Measurements from ENCODE around the gene LRRC3C.
A peak's percentile ranks its signal among the peaks of the same experiment; 100 is the strongest.

LRRC3C gene

GRCh38 chr17:39927101-39927928 is at the start of gene LRRC3C, which contains the start of gene ORMDL3 (continued):
- TF ChIP-seq SP7 (tag by site-specific recombination; IDR thresholded peaks at IDR 0.05) (peak; percentile 72), ZBTB10 (tag by site-specific recombination; IDR thresholded peaks at IDR 0.05) (0 out of 2 replicates have a peak, but pooled peaks have one; percentile 31), WT1 (tag by site-specific recombination; IDR thresholded peaks at IDR 0.05) (peak; percentile 50; the same call in 1 of the 2 replicates), KLF17 (tag by site-specific recombination; IDR thresholded peaks at IDR 0.05) (peak; percentile 44; the same call in 1 of the 2 replicates), ZNF561 (tag by site-specific recombination; IDR thresholded peaks at IDR 0.05; ENCODE audit: borderline replicate concordance) (peak; percentile 66; the same call in 1 of the 2 replicates), ZNF837 (tag by site-specific recombination; IDR thresholded peaks at IDR 0.05) (0 out of 2 replicates have a peak, but pooled peaks have one; percentile 39), ZBTB20 (tag by site-specific recombination; IDR thresholded peaks at IDR 0.05) (peak; percentile 99), KLF10 (tag by site-specific recombination; IDR thresholded peaks at IDR 0.05) (peak; percentile 51), ZBTB11 (tag by site-specific recombination; conservative IDR thresholded peaks at IDR 0.05; ENCODE audit: low read depth) (peak; percentile 69), ZNF362 (tag by site-specific recombination; IDR thresholded peaks at IDR 0.05) (no peak), ZSCAN30 (tag by site-specific recombination; IDR thresholded peaks at IDR 0.05) (peak; percentile 18; the same call in 1 of the 2 replicates), ZXDB (tag by site-specific recombination; IDR thresholded peaks at IDR 0.05) (peak; percentile 68), ZBTB8A (tag by site-specific recombination; IDR thresholded peaks at IDR 0.05) (peak; percentile 44; the same call in 1 of the 2 replicates), PRDM10 (tag by site-specific recombination; IDR thresholded peaks at IDR 0.05) (peak; percentile 81), GLIS1 (tag by site-specific recombination; IDR thresholded peaks at IDR 0.05) (peak; percentile 98), ZNF24 (tag by site-specific recombination; IDR thresholded peaks at IDR 0.05) (no peak), ZFP37 (tag by site-specific recombination; IDR thresholded peaks at IDR 0.05) (0 out of 2 replicates have a peak, but pooled peaks have one; percentile 18), ZNF391 (tag by site-specific recombination; IDR thresholded peaks at IDR 0.05; ENCODE audit: borderline replicate concordance, low read depth) (peak; percentile 42), ZNF416 (tag by site-specific recombination; IDR thresholded peaks at IDR 0.05) (no peak), ZNF302 (tag by site-specific recombination; IDR thresholded peaks at IDR 0.05; ENCODE audit: low read depth) (no peak), ZNF26 (tag by site-specific recombination; IDR thresholded peaks at IDR 0.05) (no peak), ZNF571 (tag by site-specific recombination; IDR thresholded peaks at IDR 0.05) (no peak), ZNF843 (tag by site-specific recombination; IDR thresholded peaks at IDR 0.05) (no peak; the same call in 1 of the 2 replicates)
